SK-N-SH (cell line): ENCODE measurements around the gene SMAD3. TPM values are rescaled to one million over a fixed set of nuclear protein-coding genes. Genes with fewer than 3 reads are reported as not detected.

Source experiments
- CTCF ChIA-PET: fragments of 300-600, 350-600 bp; formaldehyde crosslinking; extraction: SDS; loops from one replicate; lab custom pipeline; 2021; lab: Yijun Ruan, JAX
- POLR2A ChIA-PET: fragments of 350-600 bp; sonication (Branson Sonifier 250); formaldehyde crosslinking; extraction: SDS; loops from one replicate; lab custom pipeline; 2020; ENCODE audit warnings: antibody characterized with exemption, inconsistent platforms; lab: Yijun Ruan, JAX
- DNase-seq: peaks from one replicate; pipeline ENCODE4 v3.0.0; 2012
- H2AFZ ChIP-seq: fragments of 200-600 bp; sonication (generic); 2 replicates; pipeline ENCODE4 v1.8.1; 2016; ENCODE audit warnings: antibody characterized with exemption, mild to moderate bottlenecking, low read depth
- H3F3A ChIP-seq: fragments of 200-600 bp; sonication (generic); replicated peaks from 2 replicates; pipeline ENCODE3; 2016; ENCODE audit warnings: antibody characterized with exemption, mild to moderate bottlenecking; ENCODE audit not compliant: insufficient read depth
- H3K27ac ChIP-seq, 2 experiments: fragments of 200-500 bp in 1 of 2; fragments of 200-600 bp in 1 of 2; sonication (Bioruptor generic) in 1 of 2; sonication (generic), shearing (Covaris generic) in 1 of 2; 2 replicates each; pipeline versions ENCODE4 v1.5.1 to v1.6.1; 2014 to 2016; ENCODE audit warnings: low read depth in 2 of 2, inconsistent platforms in 1 of 2, low read length in 1 of 2, mild to moderate bottlenecking in 1 of 2, mixed read lengths in 1 of 2
- H3K27me3 ChIP-seq: fragments of 200-600 bp; sonication (generic), shearing (Covaris generic); 2 replicates; pipeline ENCODE4 v1.6.1; 2016; ENCODE audit warnings: mixed run types; ENCODE audit not compliant: insufficient read depth
- H3K36me3 ChIP-seq, 2 experiments: fragments of 200-500 bp in 1 of 2; fragments of 200-600 bp in 1 of 2; sonication (Bioruptor generic) in 1 of 2; sonication (generic) in 1 of 2; replicated peaks in 1 of 2; 2 replicates each; pipeline versions ENCODE3 to v1.5.1; 2014 to 2016; ENCODE audit warnings: low read length in 1 of 2, mild to moderate bottlenecking in 1 of 2; ENCODE audit not compliant: insufficient read depth in 2 of 2, control insufficient read depth in 1 of 2
- H3K4me1 ChIP-seq, 2 experiments: fragments of 200-500 bp in 1 of 2; fragments of 200-600 bp in 1 of 2; sonication (Bioruptor generic) in 1 of 2; sonication (generic), shearing (Covaris generic) in 1 of 2; 2 replicates each; pipeline versions ENCODE4 v1.5.1 to v1.6.1; 2014 to 2016; ENCODE audit warnings: low read depth in 1 of 2, low read length in 1 of 2, mixed run types in 1 of 2; ENCODE audit not compliant: insufficient read depth in 2 of 2, control insufficient read depth in 1 of 2
- H3K4me2 ChIP-seq: fragments of 200-600 bp; sonication (generic), shearing (Covaris generic); 2 replicates; pipeline ENCODE4 v1.6.1; 2017; ENCODE audit warnings: mixed run types
- H3K4me3 ChIP-seq, 2 experiments: fragments of 200-500 bp in 1 of 2; fragments of 200-600 bp in 1 of 2; sonication (Bioruptor generic) in 1 of 2; sonication (generic), shearing (Covaris generic) in 1 of 2; 2 replicates each; pipeline versions ENCODE4 v1.5.1 to v1.8.1; 2014 to 2016; ENCODE audit warnings: low read depth in 2 of 2, inconsistent platforms in 1 of 2, low read length in 1 of 2, mild to moderate bottlenecking in 1 of 2, mixed read lengths in 1 of 2, moderate library complexity in 1 of 2
- H3K79me2 ChIP-seq: fragments of 200-600 bp; sonication (generic); 2 replicates; pipeline ENCODE4 v1.8.1; 2017; ENCODE audit warnings: mild to moderate bottlenecking; ENCODE audit not compliant: insufficient read depth
- H3K9ac ChIP-seq: fragments of 200-600 bp; sonication (generic); 2 replicates; pipeline ENCODE4 v1.6.1; 2017; ENCODE audit warnings: mixed run types
- H3K9me2 ChIP-seq: fragments of 200-600 bp; sonication (generic); 2 replicates; pipeline ENCODE4 v1.6.1; 2017; ENCODE audit warnings: mixed run types
- H3K9me3 ChIP-seq: fragments of 200-600 bp; sonication (generic); 2 replicates; pipeline ENCODE4 v1.6.1; 2017; ENCODE audit warnings: mixed run types, mild to moderate bottlenecking, moderate library complexity
- H4K20me1 ChIP-seq: fragments of 200-600 bp; sonication (generic); 2 replicates; pipeline ENCODE4 v1.6.1; 2017; ENCODE audit warnings: mild to moderate bottlenecking, mixed run types; ENCODE audit not compliant: insufficient read depth
- ELF1 ChIP-seq: IDR thresholded peaks from 2 replicates; pipeline ENCODE4 v1.4.0; 2012
- FOXJ3 ChIP-seq: sonication (generic); formaldehyde crosslinking; IDR thresholded peaks from 2 replicates; pipeline ENCODE4 v1.5.1; 2020; ENCODE audit warnings: mild to moderate bottlenecking, missing genetic modification reagents
- FOXM1 ChIP-seq: IDR thresholded peaks from 2 replicates; pipeline ENCODE4 v1.4.0; 2012; ENCODE audit warnings: low read depth, mild to moderate bottlenecking
- MAX ChIP-seq: IDR thresholded peaks from 2 replicates; pipeline ENCODE4 v1.4.0; 2012; ENCODE audit warnings: low read depth
- RAD21 ChIP-seq: IDR thresholded peaks from 2 replicates; pipeline ENCODE4 v1.6.1; 2012; ENCODE audit warnings: mild to moderate bottlenecking, low read length
- RCOR1 ChIP-seq: fragments of 150-350 bp; IDR thresholded peaks from 2 replicates; pipeline ENCODE4 v1.6.1; 2017; ENCODE audit warnings: antibody characterized with exemption, low read length
- TAF1 ChIP-seq: IDR thresholded peaks from 2 replicates; pipeline ENCODE4 v1.6.1; 2012; ENCODE audit warnings: low read depth, mild to moderate bottlenecking, low read length, moderate library complexity, borderline replicate concordance
- TCF12 ChIP-seq: IDR thresholded peaks from 2 replicates; pipeline ENCODE4 v1.4.0; 2012
- USF2 ChIP-seq: fragments of 150-350 bp; IDR thresholded peaks from 2 replicates; pipeline ENCODE4 v1.6.1; 2017; ENCODE audit warnings: antibody characterized with exemption, low read length, low read depth, borderline replicate concordance
- ZBTB33 ChIP-seq: IDR thresholded peaks from 2 replicates; pipeline ENCODE4 v1.4.0; 2012; ENCODE audit warnings: low read depth, borderline replicate concordance
- WGBS: methylation state at CpG from one replicate; pipeline ENCODE4 v1.1.6; 2017; ENCODE audit warnings: low lambda C conversion rate; 5-methylcytosine and 5-hydroxymethylcytosine counted together
- polyA plus RNA-seq, 3 experiments: library from polyadenylated mRNA; depleted of rRNA; stranded (reverse); fragments of >200 nt; gene quantifications; 2 replicates each; pipeline ENCODE4 v1.2.3, GENCODE V29; 2012
- TF ChIP-seq, protein P1 (sequence below): fragments of 150-350 bp; IDR thresholded peaks from 2 replicates; pipeline ENCODE4 v1.6.1; 2016; ENCODE audit warnings: mild to moderate bottlenecking, low read depth, low read length
- TF ChIP-seq, protein P2 (sequence below): fragments of 200-600 bp; sonication (generic); IDR thresholded peaks from 2 replicates; pipeline ENCODE4 v1.6.1; 2017; ENCODE audit warnings: antibody characterized with exemption, mild to moderate bottlenecking, moderate library complexity

Gene SMAD3
- polyA plus RNA-seq, 1 of the 3 experiments (the other 2 are of a cell fraction), result 19.5 TPM

DNA sequence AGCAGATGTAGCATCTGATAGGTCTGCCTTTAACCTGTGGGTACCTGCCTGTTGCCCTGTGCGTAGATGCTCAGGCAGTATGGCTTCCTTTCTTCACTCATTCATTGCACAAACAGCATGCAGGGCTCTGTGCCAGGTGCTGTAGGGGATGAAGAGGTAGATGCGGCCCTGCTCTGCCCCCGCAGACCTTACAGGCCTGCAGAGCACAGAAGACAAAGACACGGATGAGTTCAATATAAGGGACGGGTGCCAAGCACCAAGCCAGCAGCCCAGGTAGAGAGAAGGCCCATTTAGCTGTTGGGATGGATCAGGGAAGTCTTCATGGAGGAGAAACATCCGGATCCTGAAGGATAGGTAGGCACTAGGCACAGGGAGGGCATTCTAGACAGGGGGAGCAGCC lies 119.6 kb downstream of the SMAD3 start:
- Histone ChIP-seq H3K27me3 (no peaks in the 10 kb centered on the region), H3K9me2 (no peaks in the 10 kb centered on the region), H3K36me3 (peaks cover 26 to 30% of the 10 kb centered on the region in 2 experiments), H4K20me1 (no peaks in the 10 kb centered on the region), H2AFZ (no peak overlapping the region), H3K4me3 (no peak overlapping the region), H3K27ac (no peak overlapping the region), H3F3A (peaks cover 14% of the 10 kb centered on the region), H3K4me1 (peaks cover 14 to 34% of the 10 kb centered on the region in 2 experiments), H3K4me2 (no peak overlapping the region), H3K9me3 (no peaks in the 10 kb centered on the region), H3K79me2 (peaks cover 11% of the 10 kb centered on the region), H3K9ac (no peak overlapping the region)
- ChIA-PET CTCF (interaction anchor here (0.6 kb wide), 1 partner anchor 53 kb away, joined by 3 read pairs; no protein-coding TSS in a partner anchor), POLR2A (no interaction called here)
- no peak for DNase-seq
- TF ChIP-seq ZBTB33 (no peak), TCF12 (no peak), FOXJ3 (CRISPR knock-in tag) (no peak), MAX (no peak), USF2 (no peak), FOXM1 (no peak), RCOR1 (no peak), RAD21 (no peak), TAF1 (no peak), ELF1 (no peak)
- TF ChIP-seq, protein P1, sequence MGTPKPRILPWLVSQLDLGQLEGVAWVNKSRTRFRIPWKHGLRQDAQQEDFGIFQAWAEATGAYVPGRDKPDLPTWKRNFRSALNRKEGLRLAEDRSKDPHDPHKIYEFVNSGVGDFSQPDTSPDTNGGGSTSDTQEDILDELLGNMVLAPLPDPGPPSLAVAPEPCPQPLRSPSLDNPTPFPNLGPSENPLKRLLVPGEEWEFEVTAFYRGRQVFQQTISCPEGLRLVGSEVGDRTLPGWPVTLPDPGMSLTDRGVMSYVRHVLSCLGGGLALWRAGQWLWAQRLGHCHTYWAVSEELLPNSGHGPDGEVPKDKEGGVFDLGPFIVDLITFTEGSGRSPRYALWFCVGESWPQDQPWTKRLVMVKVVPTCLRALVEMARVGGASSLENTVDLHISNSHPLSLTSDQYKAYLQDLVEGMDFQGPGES, result no peak
- TF ChIP-seq, protein P2, sequence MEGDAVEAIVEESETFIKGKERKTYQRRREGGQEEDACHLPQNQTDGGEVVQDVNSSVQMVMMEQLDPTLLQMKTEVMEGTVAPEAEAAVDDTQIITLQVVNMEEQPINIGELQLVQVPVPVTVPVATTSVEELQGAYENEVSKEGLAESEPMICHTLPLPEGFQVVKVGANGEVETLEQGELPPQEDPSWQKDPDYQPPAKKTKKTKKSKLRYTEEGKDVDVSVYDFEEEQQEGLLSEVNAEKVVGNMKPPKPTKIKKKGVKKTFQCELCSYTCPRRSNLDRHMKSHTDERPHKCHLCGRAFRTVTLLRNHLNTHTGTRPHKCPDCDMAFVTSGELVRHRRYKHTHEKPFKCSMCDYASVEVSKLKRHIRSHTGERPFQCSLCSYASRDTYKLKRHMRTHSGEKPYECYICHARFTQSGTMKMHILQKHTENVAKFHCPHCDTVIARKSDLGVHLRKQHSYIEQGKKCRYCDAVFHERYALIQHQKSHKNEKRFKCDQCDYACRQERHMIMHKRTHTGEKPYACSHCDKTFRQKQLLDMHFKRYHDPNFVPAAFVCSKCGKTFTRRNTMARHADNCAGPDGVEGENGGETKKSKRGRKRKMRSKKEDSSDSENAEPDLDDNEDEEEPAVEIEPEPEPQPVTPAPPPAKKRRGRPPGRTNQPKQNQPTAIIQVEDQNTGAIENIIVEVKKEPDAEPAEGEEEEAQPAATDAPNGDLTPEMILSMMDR, result no peak
- WGBS, result 91% methylated on average over 6 of the region's 6 CpGs
